Right forelimb (tissue), 1 donor: ENCODE results near the gene ADAMTS2.

Experiments used
- DNase-seq: peaks from one replicate; pipeline ENCODE4 v3.0.0-alpha.2; 2018

The ADAMTS2 gene

GRCh38 chr5:179311091-179311470, 34.2 kb downstream of the ADAMTS2 start:
- peak; percentile 44 for DNase-seq

DNA sequence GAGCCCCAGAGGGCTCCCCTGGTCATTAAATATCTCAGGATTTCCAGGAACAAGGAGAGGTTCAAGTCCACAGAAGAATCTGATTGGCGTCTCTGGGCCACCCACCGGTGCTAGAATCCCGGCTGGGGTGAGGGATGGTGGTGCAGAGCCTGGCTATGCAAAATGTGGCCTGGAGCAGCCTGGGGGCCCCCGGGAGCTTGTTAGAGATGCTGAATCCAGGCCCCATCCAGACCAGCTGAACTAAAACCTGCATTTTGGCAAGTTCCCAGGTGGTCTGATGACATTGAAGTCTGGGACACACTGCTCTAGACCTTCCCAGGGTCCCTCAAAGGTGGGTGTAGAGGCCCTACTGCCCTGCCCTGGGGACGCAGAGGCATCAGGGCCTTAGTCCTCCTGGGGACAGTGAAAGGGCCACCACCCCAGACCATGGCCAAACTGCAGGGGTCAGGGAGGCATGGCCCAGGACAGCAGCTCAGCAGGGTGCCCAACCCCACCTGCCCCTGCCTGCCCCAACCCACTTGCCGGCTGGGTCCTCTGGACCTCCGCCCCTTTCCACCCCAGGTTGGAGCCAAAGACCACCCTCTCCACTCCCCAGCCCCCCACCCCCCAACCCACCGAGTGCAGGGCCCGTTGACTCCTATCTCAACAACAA, 34.7 kb downstream of the ADAMTS2 start:
- DNase-seq = peak; percentile 39

DNA sequence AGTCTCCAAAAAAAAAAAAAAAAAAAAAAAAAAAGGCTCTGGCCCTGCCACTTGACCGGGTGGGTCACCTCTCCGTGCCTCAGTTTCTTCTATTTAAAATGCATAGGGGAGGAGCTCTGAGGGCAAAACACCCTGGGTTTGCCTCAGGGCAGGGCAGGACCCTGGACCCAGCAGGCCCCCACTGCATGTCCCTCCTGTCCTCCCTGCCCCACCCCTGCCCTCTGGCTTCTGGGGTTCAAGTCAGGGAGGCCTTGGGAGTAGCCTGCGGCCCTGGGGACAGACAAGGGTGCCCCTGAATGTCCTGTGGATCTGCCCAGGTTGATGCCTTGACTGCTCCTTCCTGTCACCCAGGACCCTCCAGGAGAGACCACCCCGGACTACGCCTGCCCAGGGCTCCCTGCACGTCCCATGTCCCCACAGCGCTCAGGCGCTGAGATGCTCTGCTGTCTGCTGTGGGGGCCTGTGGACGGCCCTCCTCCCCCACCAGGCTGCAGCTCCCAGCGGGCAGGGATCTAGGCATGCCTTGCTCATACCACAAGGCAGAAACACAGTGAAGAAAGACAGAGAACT, 35.4 kb downstream of the ADAMTS2 start:
- DNase-seq = peak; percentile 3

- no peak for DNase-seq
Observed at GRCh38 chr5:179309383-179309670, 35.9 kb downstream of the ADAMTS2 start.

GRCh38 chr5:179308563-179309382, 36.5 kb downstream of the ADAMTS2 start:
- DNase-seq = no peak

GRCh38 chr5:179307931-179308471, 37.3 kb downstream of the ADAMTS2 start:
- DNase-seq = peak; percentile 38

DNA sequence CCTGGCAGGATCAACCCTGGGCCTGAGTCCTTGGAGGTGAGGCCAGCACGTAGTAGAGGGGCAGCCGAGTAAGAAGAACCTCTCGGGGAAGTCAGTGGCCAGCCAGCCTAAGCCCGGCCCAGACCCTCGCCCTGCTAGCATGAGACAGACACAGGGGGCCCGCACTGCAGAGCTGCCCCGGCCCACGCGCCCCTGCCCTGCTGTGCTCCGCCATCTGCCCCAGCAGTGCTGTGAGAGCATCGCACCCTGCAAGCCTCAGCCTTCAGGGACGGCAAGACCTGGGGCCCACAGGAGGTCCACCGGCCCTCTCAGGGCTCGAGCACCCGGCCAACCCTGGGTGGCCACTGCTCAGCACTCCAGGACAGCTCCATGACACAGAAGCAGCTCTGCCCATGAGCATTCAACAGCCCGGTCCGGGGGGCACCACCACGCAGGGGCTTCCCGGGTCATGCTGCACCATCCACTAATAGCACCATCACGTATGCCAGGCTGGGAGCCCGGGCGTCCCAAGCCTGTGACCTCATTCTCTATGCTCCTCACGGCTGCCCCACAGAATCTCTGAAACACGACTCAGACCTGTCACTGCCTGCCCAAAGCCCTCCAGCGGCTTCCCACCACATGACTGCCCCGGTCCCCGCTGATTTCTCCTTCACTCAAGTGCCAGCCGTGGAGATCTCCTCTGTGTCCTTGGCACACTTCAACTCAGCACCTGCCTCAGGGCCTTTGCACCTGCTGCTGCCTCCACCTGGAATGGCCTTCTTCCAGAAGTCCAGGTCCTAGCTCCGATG, 38.1 kb downstream of the ADAMTS2 start:
- DNase-seq = peak; percentile 26

GRCh38 chr5:179306191-179307012, 38.9 kb downstream of the ADAMTS2 start:
- no peak for DNase-seq

- DNase-seq = no peak
Observed at GRCh38 chr5:179304871-179305270, 40.4 kb downstream of the ADAMTS2 start.

- no peak for DNase-seq
Observed at GRCh38 chr5:179304466-179304865, 40.8 kb downstream of the ADAMTS2 start.

- peak; percentile 32 for DNase-seq
Observed at GRCh38 chr5:179303451-179304200, 41.6 kb downstream of the ADAMTS2 start.

GRCh38 chr5:179302499-179303185, 42.6 kb downstream of the ADAMTS2 start:
- DNase-seq = peak; percentile 26

- DNase-seq = peak; percentile 41
Observed at GRCh38 chr5:179301796-179302195, 43.5 kb downstream of the ADAMTS2 start.

DNA sequence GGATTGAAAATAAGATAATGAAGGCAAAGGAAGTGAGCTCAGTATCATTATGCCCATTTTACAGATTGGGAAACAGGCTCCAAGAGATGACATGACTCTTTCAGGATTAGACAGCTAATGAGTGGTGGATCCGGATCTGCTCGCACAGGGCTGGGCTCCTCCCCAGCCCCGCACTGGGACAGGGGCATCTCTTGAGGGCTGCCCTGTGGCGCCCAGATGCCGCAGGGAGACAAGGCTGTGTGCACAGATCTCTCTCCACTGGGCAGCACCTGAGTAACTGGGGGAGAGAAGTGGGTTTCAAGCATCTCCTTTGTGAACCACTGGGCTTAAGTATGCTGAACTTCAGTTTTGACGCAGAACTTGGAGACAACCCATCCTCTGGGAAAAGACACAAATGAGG, 43.9 kb downstream of the ADAMTS2 start:
- DNase-seq = peak; percentile 12

DNA sequence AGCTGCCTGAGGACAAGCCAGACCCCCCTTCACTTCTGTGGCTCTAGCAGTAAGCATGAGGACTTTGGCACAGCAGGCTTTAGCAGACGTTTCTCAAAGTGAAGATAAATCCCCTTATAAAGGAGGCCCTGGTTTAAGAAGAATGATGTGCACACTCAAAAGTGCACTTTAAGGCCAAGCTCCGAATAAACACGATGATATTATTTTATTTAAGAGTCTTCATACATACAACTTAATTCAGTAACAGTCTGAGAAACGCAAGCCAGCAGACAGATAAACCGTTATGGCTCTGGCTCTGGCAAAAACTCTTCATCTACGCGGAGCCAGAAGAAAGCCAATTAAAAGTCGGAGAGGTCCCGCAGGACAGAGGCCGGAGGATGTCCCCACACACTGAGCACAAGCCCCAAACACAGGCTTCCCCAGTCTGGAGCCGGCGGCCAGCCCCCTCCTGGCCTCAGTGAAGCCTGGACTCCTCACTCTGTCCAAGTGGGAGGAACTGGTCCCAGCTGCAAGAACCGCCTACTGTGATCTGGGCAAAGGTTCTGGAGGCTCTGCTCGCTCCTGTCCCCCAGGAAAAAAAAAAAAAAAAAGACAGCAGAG, 44.6 kb downstream of the ADAMTS2 start:
- DNase-seq = peak; percentile 64

DNA sequence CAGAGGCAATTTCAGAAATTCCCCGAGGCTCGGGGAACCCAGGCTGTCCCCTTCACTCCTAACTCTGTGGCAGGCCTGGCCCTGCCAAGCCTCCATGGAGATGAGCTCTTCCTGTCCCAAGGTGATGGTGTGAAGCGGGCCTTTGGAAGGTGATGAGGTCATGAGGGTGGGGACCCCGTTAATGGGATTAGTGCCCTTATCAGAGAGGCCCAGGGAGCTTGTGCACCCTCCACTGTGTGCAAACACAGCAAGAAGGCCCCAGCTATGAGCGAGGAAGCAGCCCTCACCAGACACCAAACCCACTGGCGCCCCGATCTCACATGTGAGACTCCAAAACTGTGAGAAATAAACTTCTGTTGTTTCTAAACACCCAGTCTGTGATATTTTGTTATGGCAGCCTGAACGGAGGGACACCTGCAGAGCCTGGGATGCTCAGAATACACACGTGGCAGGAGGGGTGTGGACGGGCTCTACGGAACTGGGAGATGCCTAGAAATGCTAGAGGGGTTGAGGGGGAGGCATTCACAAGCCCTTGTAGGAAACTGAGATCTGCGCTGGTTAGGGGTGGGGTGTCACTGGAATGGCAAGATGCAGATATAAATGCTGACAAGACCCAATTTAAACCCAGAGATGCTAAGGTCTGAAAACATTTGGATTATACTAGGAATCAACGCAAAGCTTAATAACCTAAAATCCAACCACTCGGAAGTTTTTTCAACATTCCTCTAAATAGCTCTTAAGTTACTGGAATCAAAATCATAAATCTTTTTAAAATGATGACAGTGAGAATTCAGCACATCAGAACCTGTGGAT, 46.9 kb downstream of the ADAMTS2 start:
- peak; percentile 18 for DNase-seq

DNA sequence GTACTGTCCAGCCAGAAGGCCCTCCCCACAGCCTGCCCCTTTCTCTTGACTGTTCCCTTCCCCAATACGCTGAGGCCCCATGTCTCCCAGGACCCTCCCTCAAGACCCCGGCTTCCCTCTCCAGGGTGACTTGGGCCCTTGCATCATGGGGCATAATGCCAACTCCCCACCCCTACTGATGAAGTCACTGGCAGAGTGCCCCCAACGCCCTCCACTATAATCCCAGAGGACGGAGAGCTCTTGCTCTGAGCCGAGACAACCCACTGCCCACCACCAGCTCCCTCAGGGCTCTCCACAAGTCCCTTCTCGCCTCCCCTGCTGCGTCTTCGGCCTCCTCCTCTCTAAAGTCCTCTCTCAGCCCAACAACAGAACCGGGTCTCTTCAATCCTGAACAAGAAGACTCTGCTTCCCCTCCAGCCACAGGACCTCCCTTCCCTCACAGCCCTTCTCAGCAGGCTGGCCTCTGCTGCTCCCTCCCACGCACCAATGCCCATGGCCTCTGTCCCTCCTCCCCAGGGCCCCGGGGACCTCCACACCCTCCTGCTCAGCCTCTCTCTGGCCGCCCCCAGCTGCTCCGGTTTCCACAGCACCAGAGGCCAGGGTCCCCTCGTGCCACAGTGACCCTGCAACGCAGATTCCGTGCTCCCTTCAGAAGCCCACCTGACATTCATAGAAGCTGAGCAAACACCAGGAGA, 47.6 kb downstream of the ADAMTS2 start:
- DNase-seq = peak; percentile 25

GRCh38 chr5:179297026-179297425, 48.2 kb downstream of the ADAMTS2 start:
- peak; percentile 32 for DNase-seq
